Inferior parietal cortex (tissue), 1 donor: ENCODE data around the gene TNFRSF13B.
"Not testable (repeated sequence)": the region's sequence is repeated elsewhere in the genome, so short reads cannot be mapped to it uniquely, and the experiment has no call there.

Experiments
- DNase-seq: peaks from one replicate; pipeline ENCODE4 v3.0.0-alpha.2; 2016; ENCODE audit errors: extremely low spot score

Gene TNFRSF13B

GRCh38 chr17:16926571-16927451, 45.1 kb downstream of the TNFRSF13B start:
- no peak for DNase-seq

- DNase-seq, result no peak
These were observed 45.8 kb downstream of the TNFRSF13B start for GRCh38 chr17:16926061-16926511.

GRCh38 chr17:16925461-16926060, 46.4 kb downstream of the TNFRSF13B start:
- no peak for DNase-seq

GRCh38 chr17:16924696-16925440, 47.0 kb downstream of the TNFRSF13B start:
- no peak for DNase-seq

GRCh38 chr17:16923904-16924695, 47.8 kb downstream of the TNFRSF13B start:
- DNase-seq, result no peak

- no peak for DNase-seq
These were observed 48.6 kb downstream of the TNFRSF13B start for GRCh38 chr17:16923097-16923903.

DNA sequence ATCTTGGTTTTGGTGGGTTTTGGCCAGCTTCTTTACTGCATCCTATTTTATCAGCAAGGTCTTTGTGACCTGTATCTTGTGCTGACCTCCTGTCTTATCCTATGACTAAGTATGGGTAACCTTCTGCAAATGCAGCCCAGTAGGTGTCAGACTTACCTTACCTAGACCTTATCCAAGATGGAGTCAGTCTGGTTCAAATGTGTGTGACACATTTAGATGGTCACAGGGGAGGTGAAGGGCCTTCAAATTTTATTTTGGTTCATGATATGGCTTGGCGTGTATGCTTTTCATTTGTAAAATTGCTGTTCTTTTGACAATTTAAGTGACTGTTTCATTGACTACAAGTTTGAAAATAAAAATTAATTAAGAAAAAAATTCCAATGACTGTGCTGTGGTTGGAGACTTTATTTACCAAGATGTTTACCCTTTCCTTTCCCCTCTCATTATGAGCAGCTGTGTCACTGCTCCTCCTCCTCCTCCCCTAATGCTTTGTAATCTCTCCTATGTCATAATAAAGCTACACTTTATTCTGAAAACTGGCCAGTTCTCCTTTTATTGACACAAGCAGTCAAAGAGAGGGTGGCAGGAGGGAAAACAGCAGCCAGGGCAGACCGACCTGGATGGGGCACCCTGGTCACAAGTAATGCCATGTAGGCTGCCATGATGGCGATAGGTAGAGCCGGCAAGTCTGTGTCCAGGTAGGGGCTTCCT, 49.4 kb downstream of the TNFRSF13B start:
- no peak for DNase-seq

GRCh38 chr17:16921451-16921850, 50.5 kb downstream of the TNFRSF13B start:
- DNase-seq, result not testable (repeated sequence)

GRCh38 chr17:16920628-16921020, 51.3 kb downstream of the TNFRSF13B start:
- no peak for DNase-seq

- no peak for DNase-seq
These were observed 52.0 kb downstream of the TNFRSF13B start for GRCh38 chr17:16919663-16920627.

DNA sequence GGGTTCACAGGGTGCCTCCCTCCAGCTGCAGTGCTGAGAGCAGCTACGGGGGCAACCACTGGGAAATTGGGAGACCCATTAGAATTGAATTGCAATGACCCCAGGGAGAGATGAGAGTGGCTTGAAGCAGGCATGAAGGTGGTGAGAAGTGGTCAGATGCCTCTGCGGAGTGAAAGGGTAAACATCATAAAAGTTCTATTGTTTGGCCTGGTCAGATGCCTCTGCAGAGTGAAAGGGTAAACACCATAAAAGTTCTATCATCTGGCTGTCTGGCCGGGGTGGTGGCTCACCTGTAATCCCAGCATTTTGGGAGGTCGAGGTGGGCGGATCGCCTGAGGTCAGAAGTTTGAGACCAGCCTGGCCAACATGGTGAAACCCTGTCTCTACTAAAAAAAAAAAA, 53.5 kb downstream of the TNFRSF13B start:
- no peak for DNase-seq

DNA sequence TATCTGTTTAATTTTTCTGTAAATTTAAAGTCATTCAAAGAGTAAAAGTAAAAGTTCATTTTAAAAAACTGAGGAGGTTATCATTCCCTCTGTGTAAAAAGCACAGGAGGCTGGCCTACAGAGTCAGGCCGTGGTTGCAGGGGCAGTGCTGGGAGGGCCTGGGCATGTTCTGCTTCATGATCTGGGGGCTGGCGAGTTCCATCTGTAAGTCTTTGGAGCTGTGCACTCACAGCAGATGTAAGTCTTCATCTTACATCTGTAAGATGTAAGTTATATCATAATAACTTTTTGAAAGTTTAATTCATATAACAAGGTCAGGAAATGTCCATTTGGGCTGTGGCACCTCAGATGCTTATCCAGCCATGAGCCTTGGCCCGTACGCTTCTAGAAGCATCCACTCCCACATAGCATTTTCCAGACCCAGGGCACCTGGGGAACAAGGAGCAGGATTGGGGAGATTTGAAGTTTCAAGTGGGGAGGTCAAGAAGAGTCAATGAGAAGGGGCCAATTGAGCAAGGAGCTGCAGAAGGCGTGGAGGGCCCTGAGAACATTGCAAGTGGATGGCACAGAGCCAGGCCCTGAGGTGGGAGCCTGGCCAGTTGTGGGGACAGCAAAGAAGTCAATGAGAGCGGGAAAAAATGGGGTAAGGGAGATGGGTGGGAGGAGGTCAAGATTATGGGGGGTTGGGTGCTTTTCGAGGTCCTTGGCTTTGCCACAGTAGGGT, 54.1 kb downstream of the TNFRSF13B start:
- no peak for DNase-seq

DNA sequence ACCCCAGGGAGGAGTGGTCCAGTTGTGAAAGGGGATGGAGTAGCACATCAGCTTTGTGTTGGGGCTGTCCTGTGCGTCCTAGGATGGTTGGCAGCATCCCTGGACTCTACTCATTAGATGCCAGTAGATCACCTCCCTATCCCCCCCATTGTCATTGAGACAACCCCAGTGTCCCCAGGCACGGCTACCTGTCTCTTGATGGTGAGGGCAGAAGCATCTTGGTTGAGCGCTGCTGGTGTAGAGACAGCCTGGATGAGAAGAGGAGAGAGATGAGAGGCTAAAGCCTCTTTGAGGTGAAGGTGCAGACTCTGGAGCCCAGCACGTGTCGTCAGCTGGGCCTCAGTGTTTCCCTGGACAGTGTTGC, 55.4 kb downstream of the TNFRSF13B start:
- DNase-seq, result no peak

- peak; percentile 19 for DNase-seq
These were observed 56.0 kb downstream of the TNFRSF13B start for GRCh38 chr17:16915752-16916556.

- DNase-seq, result no peak
These were observed 58.5 kb downstream of the TNFRSF13B start for GRCh38 chr17:16913463-16913862.

GRCh38 chr17:16912021-16912962, 59.6 kb downstream of the TNFRSF13B start:
- no peak for DNase-seq
